ELR (cell line): ENCODE data around the gene ACTRT2.

Source experiments
- DNase-seq: peaks from one replicate; pipeline ENCODE4 v3.0.0-alpha.2; 2015; ENCODE audit warnings: low read depth

The ACTRT2 gene

DNA sequence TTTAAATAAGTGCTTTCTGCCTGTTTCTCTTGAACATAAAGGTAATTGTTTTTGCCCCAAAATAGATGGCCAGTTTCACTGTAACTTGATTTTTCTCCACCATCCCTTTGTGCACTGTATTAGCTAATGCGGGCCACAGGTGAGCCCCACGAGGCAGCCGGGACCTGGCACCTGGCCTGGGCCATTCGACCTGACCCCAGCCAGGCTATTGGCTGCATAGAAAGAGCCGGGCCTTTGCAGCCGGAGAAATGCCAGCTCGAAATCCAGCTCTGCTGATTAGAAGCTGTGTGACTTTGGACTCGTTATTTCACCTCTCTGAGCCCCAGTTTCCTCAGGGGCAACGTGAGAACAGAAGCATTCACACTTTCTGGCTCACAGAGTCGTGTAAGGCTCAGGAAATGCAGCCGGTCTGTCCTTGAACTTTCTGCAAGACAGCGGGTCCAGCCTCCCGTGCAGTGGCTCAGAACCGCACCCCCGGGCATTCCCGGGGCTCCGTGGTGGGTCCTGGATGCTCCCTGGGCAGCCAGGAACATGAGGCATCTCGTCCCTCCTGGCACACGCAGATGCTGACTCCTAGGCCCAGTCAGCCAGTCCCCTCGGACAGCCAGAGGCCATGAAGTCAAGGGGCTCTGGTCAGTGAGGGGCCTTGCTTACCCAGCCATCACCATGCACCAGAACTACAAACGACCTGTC, 37.4 kb upstream of the ACTRT2 start:
- no peak for DNase-seq

DNA sequence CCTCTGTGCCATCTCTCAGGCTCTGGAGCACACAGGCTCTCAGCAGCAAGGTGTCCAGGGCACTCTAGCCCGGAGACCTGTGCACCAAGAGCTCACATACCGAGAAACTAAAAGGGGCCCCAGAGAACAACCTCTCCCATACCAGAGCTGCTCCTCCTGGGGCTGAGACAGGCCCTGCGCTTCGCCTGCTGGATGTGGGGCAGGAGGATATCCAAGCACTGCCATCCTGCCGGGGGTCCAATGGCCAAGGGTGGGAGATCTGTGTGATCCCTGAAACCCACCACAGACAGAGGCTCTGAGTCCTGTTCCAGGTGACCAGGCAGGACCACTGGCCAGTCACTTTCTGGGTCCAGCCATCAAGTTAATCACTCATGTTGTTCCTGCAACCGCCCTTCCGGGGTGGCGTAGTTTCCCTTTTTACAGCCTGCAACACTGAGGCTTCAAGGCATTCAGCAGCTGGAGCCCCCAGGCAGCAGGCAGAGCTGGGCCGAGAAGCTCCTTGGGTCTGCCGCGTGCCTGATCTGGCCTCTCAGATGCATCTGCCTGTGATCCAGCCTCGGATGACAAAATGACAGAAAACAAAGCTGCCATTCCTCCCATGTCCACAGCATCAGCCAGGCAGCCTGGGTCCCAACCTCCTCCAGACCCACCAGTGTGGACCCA, 36.7 kb upstream of the ACTRT2 start:
- no peak for DNase-seq

- no peak for DNase-seq
Observed at GRCh38 chr1:2985067-2985561, 36.2 kb upstream of the ACTRT2 start.

DNA sequence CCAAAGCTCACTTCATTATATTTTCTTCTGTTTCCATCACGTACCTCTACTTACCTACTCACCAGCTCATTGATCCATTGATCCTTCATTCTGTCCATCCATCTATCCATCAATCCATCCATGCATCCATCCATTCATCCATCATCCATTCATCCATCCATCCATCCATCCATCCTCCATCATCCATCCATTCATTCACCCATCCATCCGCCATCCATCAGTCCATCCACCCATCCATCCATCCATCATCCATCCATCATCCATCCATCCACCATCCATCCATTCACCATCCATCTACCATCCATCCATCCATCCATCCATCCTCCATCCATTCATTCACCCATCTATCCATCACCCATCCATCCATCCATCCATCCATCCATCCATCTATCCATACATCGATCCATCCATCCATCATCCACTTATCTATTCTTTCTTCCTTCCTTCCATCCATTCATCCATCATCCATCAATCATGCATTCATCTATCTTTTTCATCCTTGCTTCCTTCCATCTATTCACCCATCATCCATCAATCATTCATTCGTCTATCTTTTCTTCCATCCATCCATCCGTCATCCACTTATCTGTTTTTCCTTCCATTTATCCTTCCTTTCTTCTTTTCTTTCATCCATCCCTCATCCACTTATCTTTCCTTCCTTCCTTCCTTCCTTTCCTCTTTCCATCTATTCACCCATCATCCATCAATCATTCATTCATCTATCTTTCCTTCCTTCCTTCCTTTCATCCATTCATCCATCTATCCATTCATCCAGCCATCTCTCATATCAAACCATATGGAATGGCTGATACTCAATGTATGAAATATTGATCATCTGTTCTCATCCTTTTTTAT, 35.3 kb upstream of the ACTRT2 start:
- no peak for DNase-seq

GRCh38 chr1:2986549-2987305, 34.5 kb upstream of the ACTRT2 start:
- DNase-seq = no peak

DNA sequence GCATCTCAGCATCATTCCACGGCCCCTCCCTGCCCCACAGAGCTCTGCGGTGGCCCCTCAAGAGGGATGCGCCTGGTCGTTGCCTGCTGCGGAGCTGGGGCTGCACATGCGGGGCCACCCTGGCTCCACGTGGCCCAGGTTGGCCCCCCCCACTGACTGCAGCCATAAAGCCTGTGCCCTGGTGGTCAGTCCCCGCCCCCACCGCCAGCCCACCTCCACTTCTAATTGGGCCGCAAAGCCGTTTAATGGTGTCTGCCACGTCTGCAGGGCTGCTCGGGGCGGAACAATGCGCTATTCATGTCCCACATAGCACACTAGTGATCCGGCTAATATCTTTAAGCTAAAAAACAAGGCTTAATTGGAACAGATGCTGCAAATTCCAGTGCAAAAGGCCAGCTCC, 33.5 kb upstream of the ACTRT2 start:
- no peak for DNase-seq

DNA sequence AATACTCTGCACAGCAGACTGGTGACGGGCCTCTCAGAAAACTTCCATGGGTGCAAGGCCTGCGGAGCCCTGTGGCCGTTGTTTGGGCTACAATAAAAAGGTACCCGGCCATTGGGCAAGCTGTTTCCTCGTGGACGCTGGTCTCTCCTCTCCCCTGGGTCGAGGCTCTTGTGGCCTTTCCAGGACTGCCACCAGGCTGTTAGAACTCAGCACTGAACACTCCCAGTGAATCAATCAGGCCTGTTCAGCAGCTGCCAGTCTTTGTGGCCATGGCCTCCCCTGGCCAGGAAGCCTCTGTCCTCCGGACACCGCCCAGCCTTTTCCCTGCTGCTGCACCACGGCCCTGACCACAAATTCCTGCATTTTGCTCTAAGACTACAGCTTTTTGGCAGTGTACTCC, 33.0 kb upstream of the ACTRT2 start:
- DNase-seq = no peak

GRCh38 chr1:2989185-2989584, 32.1 kb upstream of the ACTRT2 start:
- DNase-seq = no peak

- DNase-seq = no peak
Observed at GRCh38 chr1:2989976-2990375, 31.3 kb upstream of the ACTRT2 start.

DNA sequence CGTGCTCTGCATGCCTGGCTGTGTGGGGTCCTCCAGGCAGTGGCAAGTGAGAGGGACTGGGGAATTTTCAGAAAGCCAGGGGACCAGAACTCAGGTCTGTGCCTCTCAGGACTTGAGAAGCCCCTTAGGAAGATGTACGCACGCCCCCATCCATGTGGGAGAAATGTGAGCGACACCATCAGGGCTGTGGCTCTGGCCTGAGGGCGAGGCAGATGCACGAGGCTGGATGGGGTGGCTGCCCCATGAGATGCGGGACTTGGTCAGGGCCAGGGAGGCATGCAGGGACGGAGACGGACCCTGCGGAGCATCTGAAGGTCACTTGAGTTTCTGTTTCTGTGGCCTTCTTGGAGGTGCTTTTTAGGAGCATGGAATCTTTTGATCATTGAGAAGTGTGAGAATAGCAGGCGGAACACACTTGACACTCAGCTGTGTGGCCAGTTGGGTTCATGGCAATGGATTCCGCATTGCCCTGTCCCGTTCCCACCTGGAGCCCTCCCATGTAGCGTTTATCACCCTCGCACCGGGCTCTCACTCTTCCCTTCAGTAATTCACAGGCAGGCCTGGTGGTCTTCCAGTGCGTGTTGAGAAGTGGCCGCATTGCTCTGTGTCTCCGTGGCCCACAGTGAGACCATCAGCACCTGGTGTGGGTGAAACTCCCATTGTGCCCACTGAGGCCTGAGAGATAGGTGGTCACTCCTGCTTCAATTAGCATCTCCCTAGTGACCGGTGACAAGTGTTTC, 30.7 kb upstream of the ACTRT2 start:
- no peak for DNase-seq

- no peak for DNase-seq
Observed at GRCh38 chr1:2991753-2992495, 29.3 kb upstream of the ACTRT2 start.

- DNase-seq = no peak
Observed at GRCh38 chr1:2998503-2999100, 22.7 kb upstream of the ACTRT2 start.

- DNase-seq = no peak
Observed at GRCh38 chr1:2999138-2999537, 22.1 kb upstream of the ACTRT2 start.

- DNase-seq = no peak
Observed at GRCh38 chr1:2999571-2999970, 21.7 kb upstream of the ACTRT2 start.

- no peak for DNase-seq
Observed at GRCh38 chr1:3000214-3000613, 21.1 kb upstream of the ACTRT2 start.

GRCh38 chr1:3000671-3001470, 20.4 kb upstream of the ACTRT2 start:
- DNase-seq = no peak

GRCh38 chr1:3001471-3002348, 19.6 kb upstream of the ACTRT2 start:
- no peak for DNase-seq

GRCh38 chr1:3002349-3003038, 18.8 kb upstream of the ACTRT2 start:
- no peak for DNase-seq
